ENCODE results near the gene FAM3D.
A peak's percentile ranks its signal among the peaks of the same experiment; 100 is the strongest.
"Not testable (repeated sequence)": the region's sequence is repeated elsewhere in the genome, so short reads cannot be mapped to it uniquely, and the experiment has no call there.

Gene FAM3D

DNA sequence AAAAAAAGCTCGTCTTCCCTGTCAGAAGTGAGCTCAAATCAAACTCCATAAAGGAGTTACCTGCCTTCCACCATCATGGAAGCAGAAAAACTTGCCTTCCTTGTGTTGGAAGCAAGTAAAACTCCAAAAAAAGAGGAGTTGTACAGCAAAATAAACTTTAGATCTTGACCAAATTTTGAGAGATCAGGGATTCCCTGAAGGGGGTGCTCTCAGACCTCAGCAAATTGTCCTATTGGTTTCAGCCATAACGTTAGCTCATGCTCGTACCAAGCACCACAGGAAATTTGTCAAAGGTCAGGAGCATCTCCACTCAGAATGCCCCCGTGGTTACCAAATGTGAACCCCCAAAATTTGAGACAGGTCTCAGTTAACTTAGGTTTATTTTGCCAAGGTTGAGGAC, 28.7 kb upstream of the FAM3D start:
- DNase-seq; H3K27ac ChIP-seq (ENCODE audit: insufficient read depth in 1 of 2, low read depth in 1 of 2, low read length in 2 of 2, poor library complexity in 1 of 2, severe bottlenecking in 2 of 2); H3K27me3 ChIP-seq (replicated peaks in 2 of 5; ENCODE audit: control insufficient read depth in 4 of 5, insufficient read depth in 5 of 5, low read length in 4 of 5); H3K36me3 ChIP-seq (ENCODE audit: control insufficient read depth in 4 of 4, insufficient read depth in 4 of 4, low read length in 3 of 4); H3K4me3 ChIP-seq (ENCODE audit: control insufficient read depth in 1 of 7, extremely low read depth in 1 of 7, insufficient read depth in 4 of 7, low read depth in 2 of 7, low read length in 6 of 7): not testable (repeated sequence)
- POLR2A ChIA-PET: interaction anchor here (0.9 kb wide), 1 partner anchor 39 kb away, joined by 3 read pairs; no protein-coding TSS in a partner anchor
- WGBS (ENCODE audit: insufficient coverage): 97% methylated on average over 3 of the region's 4 CpGs
- Histone ChIP-seq H3K4me1 (ENCODE audit: control extremely low read depth in 1 of 4, control insufficient read depth in 4 of 4, insufficient read depth in 4 of 4, low read length in 3 of 4) (peaks cover 0 to 11% (median 9%) of the 10 kb centered on the region in 4 experiments), H3K9me3 (ENCODE audit: control extremely low read depth in 1 of 5, control insufficient read depth in 4 of 5, insufficient read depth in 2 of 5, low read depth in 1 of 5, low read length in 4 of 5) (peaks cover 4 to 20% (median 8%) of the 10 kb centered on the region in 5 experiments)
- CTCF ChIA-PET: interaction anchor here (1.2 to 3.0 kb wide), 2 partner anchors 16 to 36 kb away, joined by 4 to 11 read pairs; no protein-coding TSS in a partner anchor

DNA sequence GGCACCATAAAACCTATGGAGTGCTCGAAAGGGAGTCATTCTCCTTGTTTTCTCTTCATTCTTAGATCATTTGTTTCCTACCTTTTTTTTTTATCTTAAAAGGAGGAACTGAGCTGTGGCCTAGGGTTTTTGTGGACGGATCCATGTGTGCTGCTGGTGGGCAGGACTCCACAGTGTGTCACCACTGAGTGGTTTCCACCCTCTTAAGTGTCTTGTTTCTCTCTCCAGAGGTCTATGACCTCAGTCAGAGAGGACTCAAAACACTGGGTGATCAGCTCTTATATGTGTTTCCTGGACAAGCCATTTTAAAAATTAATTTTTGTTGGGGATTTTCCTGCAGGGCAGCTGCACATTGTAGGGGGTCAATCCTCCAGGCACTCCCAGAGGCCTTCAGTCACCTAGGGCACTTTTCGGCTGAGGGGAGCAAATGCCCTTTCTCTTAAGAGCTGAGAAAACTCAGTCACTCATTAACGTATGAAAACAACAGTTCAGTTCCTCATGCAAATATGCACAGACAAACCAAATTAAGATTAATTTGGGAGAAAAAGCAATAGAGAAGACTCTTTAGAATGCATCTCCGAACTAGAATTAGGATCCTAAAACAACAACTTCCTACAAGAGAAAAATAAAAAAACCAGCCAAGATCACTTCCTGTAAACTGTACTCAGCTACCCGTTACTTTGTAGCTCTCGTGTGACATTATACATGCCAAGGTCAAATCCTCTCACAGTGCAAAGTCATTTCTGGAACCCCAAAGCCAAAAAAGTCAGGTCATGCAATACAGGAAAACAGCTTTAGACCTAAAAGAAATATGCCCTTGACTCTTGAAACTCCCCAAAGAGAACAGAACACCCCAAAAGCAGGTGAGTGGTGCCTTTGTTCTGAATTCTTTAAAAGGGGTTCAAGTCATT, 27.6 kb upstream of the FAM3D start:
- 25% methylated on average over 3 of the region's 7 CpGs for WGBS (ENCODE audit: insufficient coverage)
- Histone ChIP-seq H3K27ac (ENCODE audit: insufficient read depth in 1 of 2, low read depth in 1 of 2, low read length in 2 of 2, poor library complexity in 1 of 2, severe bottlenecking in 2 of 2) (peak overlapping the region in 1 of 2 experiments; percentile 9), H3K4me3 (ENCODE audit: control insufficient read depth in 1 of 7, extremely low read depth in 1 of 7, insufficient read depth in 4 of 7, low read depth in 2 of 7, low read length in 6 of 7) (no peak overlapping the region), H3K27me3 (replicated peaks in 2 of 5; ENCODE audit: control insufficient read depth in 4 of 5, insufficient read depth in 5 of 5, low read length in 4 of 5) (no peaks in the 10 kb centered on the region), H3K9me3 (ENCODE audit: control extremely low read depth in 1 of 5, control insufficient read depth in 4 of 5, insufficient read depth in 2 of 5, low read depth in 1 of 5, low read length in 4 of 5) (peaks cover 4 to 30% (median 10%) of the 10 kb centered on the region in 5 experiments), H3K4me1 (ENCODE audit: control extremely low read depth in 1 of 4, control insufficient read depth in 4 of 4, insufficient read depth in 4 of 4, low read length in 3 of 4) (peaks cover 0 to 11% (median 9%) of the 10 kb centered on the region in 4 experiments), H3K36me3 (ENCODE audit: control insufficient read depth in 4 of 4, insufficient read depth in 4 of 4, low read length in 3 of 4) (no peaks in the 10 kb centered on the region)
- CTCF ChIA-PET: interaction anchor here (0.6 to 3.0 kb wide), 3 partner anchors 10 to 22 kb away, joined by 3 to 11 read pairs (median 4); no protein-coding TSS in a partner anchor
- POLR2A ChIA-PET: no interaction called here
- DNase-seq: peak; percentile 59 to 89 (median 89)

DNA sequence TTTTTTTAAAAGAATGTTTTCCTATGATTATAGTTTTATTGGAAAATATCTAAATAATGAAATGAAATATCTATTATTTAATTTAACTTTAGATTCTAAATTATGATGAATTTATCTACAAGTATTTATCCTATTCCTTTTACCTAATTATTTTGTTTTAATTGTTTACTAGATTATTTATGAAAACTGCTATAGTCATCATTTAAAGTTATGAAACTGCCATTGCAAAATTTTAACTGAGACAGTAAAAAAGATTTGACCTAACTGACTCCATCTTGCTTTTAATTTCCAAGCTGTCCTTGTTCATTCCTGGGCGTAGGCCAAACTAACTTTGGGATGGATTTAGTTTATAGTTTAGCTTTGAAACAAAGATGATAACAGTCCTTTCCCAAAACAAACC, 25.9 kb upstream of the FAM3D start:
- peaks cover 4 to 31% (median 10%) of the 10 kb centered on the region in 5 experiments for H3K9me3 ChIP-seq (ENCODE audit: control extremely low read depth in 1 of 5, control insufficient read depth in 4 of 5, insufficient read depth in 2 of 5, low read depth in 1 of 5, low read length in 4 of 5)
- POLR2A ChIA-PET: no interaction called here
- H3K27ac ChIP-seq (ENCODE audit: insufficient read depth in 1 of 2, low read depth in 1 of 2, low read length in 2 of 2, poor library complexity in 1 of 2, severe bottlenecking in 2 of 2): no peak overlapping the region
- no peaks in the 10 kb centered on the region for H3K36me3 ChIP-seq (ENCODE audit: control insufficient read depth in 4 of 4, insufficient read depth in 4 of 4, low read length in 3 of 4)
- no peak overlapping the region for H3K4me3 ChIP-seq (ENCODE audit: control insufficient read depth in 1 of 7, extremely low read depth in 1 of 7, insufficient read depth in 4 of 7, low read depth in 2 of 7, low read length in 6 of 7)
- H3K27me3 ChIP-seq (replicated peaks in 2 of 5; ENCODE audit: control insufficient read depth in 4 of 5, insufficient read depth in 5 of 5, low read length in 4 of 5): no peaks in the 10 kb centered on the region
- WGBS (ENCODE audit: insufficient coverage): no CpG with 5 or more reads among the region's 1 CpG
- CTCF ChIA-PET: interaction anchor here (3.0 kb wide), 1 partner anchor 13 kb away, joined by 11 read pairs; no protein-coding TSS in a partner anchor
- peaks cover 0 to 11% (median 9%) of the 10 kb centered on the region in 4 experiments for H3K4me1 ChIP-seq (ENCODE audit: control extremely low read depth in 1 of 4, control insufficient read depth in 4 of 4, insufficient read depth in 4 of 4, low read length in 3 of 4)
- DNase-seq: no peak

DNA sequence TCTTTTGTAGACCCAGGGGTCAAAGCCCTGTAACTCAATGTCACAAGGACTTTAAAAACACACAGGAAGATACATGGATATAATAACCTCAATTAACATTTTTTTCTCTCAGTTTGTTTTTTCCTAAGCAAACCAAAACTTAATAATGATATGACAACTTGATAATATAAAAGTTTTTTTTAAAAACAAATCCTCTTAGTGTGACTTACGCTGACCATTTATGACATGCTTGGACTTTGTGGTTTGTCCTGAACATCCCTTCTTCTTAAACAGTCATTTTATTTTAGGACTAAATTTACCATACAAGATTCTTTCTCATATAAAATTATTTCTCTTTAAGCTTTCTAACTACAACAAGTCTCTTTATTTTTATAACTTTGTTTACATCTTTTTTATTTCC, 25.4 kb upstream of the FAM3D start:
- Histone ChIP-seq H3K36me3 (ENCODE audit: control insufficient read depth in 4 of 4, insufficient read depth in 4 of 4, low read length in 3 of 4) (no peaks in the 10 kb centered on the region), H3K4me1 (ENCODE audit: control extremely low read depth in 1 of 4, control insufficient read depth in 4 of 4, insufficient read depth in 4 of 4, low read length in 3 of 4) (peaks cover 0 to 11% (median 9%) of the 10 kb centered on the region in 4 experiments), H3K27me3 (replicated peaks in 2 of 5; ENCODE audit: control insufficient read depth in 4 of 5, insufficient read depth in 5 of 5, low read length in 4 of 5) (no peaks in the 10 kb centered on the region), H3K27ac (ENCODE audit: insufficient read depth in 1 of 2, low read depth in 1 of 2, low read length in 2 of 2, poor library complexity in 1 of 2, severe bottlenecking in 2 of 2) (no peak overlapping the region), H3K4me3 (ENCODE audit: control insufficient read depth in 1 of 7, extremely low read depth in 1 of 7, insufficient read depth in 4 of 7, low read depth in 2 of 7, low read length in 6 of 7) (no peak overlapping the region), H3K9me3 (ENCODE audit: control extremely low read depth in 1 of 5, control insufficient read depth in 4 of 5, insufficient read depth in 2 of 5, low read depth in 1 of 5, low read length in 4 of 5) (peaks cover 4 to 31% (median 10%) of the 10 kb centered on the region in 5 experiments)
- ChIA-PET POLR2A (no interaction called here), CTCF (interaction anchor here (3.0 kb wide), 1 partner anchor 12 kb away, joined by 11 read pairs; no protein-coding TSS in a partner anchor)
- DNase-seq: peak in 2 of 3 donors; percentile 38 to 51
- 83% methylated on average over 1 of the region's 1 CpG for WGBS (ENCODE audit: insufficient coverage)

DNA sequence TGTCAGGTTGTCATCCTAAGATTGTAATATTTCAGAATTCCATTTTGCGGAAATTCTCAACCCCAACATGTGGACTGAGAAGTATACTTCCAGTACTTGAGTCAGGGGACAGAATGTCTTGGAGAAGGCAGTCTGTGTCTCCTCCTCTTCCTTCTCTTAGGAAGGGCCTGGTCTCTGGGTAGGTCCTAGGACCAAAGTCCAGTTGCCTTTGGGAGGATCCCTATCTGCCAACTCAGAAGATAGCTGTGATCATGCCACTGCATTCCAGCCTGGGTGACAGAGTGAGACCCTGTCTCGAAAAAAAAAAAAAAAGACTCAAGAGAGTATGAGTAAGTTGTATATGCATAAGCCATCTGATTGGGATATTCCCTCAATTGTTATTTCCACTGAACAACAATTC, 23.9 kb upstream of the FAM3D start:
- H3K36me3 ChIP-seq (ENCODE audit: control insufficient read depth in 4 of 4, insufficient read depth in 4 of 4, low read length in 3 of 4): no peaks in the 10 kb centered on the region
- no peak overlapping the region for H3K27ac ChIP-seq (ENCODE audit: insufficient read depth in 1 of 2, low read depth in 1 of 2, low read length in 2 of 2, poor library complexity in 1 of 2, severe bottlenecking in 2 of 2)
- peaks cover 0 to 11% (median 9%) of the 10 kb centered on the region in 4 experiments for H3K4me1 ChIP-seq (ENCODE audit: control extremely low read depth in 1 of 4, control insufficient read depth in 4 of 4, insufficient read depth in 4 of 4, low read length in 3 of 4)
- ChIA-PET CTCF (interaction anchor here (1.5 kb wide), 1 partner anchor 27 kb away, joined by 3 read pairs; no protein-coding TSS in a partner anchor), POLR2A (no interaction called here)
- no peak overlapping the region for H3K4me3 ChIP-seq (ENCODE audit: control insufficient read depth in 1 of 7, extremely low read depth in 1 of 7, insufficient read depth in 4 of 7, low read depth in 2 of 7, low read length in 6 of 7)
- no peak for DNase-seq
- peaks cover 4 to 31% (median 12%) of the 10 kb centered on the region in 5 experiments for H3K9me3 ChIP-seq (ENCODE audit: control extremely low read depth in 1 of 5, control insufficient read depth in 4 of 5, insufficient read depth in 2 of 5, low read depth in 1 of 5, low read length in 4 of 5)
- WGBS (ENCODE audit: insufficient coverage): no CpG with 5 or more reads among the region's 2 CpGs
- no peaks in the 10 kb centered on the region for H3K27me3 ChIP-seq (replicated peaks in 2 of 5; ENCODE audit: control insufficient read depth in 4 of 5, insufficient read depth in 5 of 5, low read length in 4 of 5)

DNA sequence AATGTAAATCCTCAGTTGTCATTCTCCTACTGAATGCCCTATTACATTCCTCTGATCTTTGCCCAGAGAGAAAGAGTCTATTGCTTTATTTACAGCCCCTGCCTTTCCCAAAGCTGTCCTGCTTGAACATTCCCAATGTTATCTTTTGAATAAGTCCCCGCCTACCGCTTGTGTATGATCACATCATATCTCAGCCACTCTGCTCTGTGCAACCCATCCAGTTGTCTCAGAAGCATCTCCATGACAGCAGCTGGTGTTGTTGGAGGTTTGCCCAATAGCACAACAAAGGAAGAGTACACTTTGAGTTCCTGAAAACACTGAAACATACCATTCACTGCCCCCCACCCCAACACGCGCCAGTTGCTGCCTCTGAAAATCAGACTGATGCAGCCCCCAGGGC, 22.0 kb upstream of the FAM3D start:
- ChIA-PET POLR2A (no interaction called here), CTCF (interaction anchor here (1.0 kb wide), 1 partner anchor 8 kb away, joined by 3 read pairs; no protein-coding TSS in a partner anchor)
- Histone ChIP-seq H3K4me1 (ENCODE audit: control extremely low read depth in 1 of 4, control insufficient read depth in 4 of 4, insufficient read depth in 4 of 4, low read length in 3 of 4) (peaks cover 0 to under 1% (median 0%) of the 10 kb centered on the region in 4 experiments), H3K4me3 (ENCODE audit: control insufficient read depth in 1 of 7, extremely low read depth in 1 of 7, insufficient read depth in 4 of 7, low read depth in 2 of 7, low read length in 6 of 7) (no peak overlapping the region), H3K9me3 (ENCODE audit: control extremely low read depth in 1 of 5, control insufficient read depth in 4 of 5, insufficient read depth in 2 of 5, low read depth in 1 of 5, low read length in 4 of 5) (peaks cover 4 to 31% (median 12%) of the 10 kb centered on the region in 5 experiments), H3K27ac (ENCODE audit: insufficient read depth in 1 of 2, low read depth in 1 of 2, low read length in 2 of 2, poor library complexity in 1 of 2, severe bottlenecking in 2 of 2) (no peak overlapping the region), H3K27me3 (replicated peaks in 2 of 5; ENCODE audit: control insufficient read depth in 4 of 5, insufficient read depth in 5 of 5, low read length in 4 of 5) (no peaks in the 10 kb centered on the region), H3K36me3 (ENCODE audit: control insufficient read depth in 4 of 4, insufficient read depth in 4 of 4, low read length in 3 of 4) (no peaks in the 10 kb centered on the region)
- WGBS (ENCODE audit: insufficient coverage): 97% methylated on average over 4 of the region's 4 CpGs
- peak in 2 of 3 donors; percentile 36 to 44 for DNase-seq

DNA sequence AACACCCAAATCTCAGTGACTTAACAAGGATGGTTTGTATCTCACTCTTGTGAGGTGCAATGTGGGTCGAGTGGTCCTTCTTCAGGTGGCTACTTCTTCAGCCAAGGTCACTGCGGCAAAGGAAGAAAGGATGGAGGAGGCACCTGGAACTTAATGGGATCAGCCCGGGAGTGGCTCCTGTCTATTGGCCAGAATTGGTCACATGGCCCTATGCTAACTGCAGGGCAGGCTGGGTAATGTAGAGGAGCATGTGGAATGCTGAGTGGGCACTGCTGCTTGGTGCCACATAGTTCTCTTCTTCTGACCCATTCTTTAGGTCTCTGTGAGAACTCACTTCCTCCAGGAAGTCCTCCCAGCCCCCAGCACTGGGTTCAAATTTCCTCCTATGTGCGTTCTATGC, 20.3 kb upstream of the FAM3D start:
- Histone ChIP-seq H3K27me3 (replicated peaks in 2 of 5; ENCODE audit: control insufficient read depth in 4 of 5, insufficient read depth in 5 of 5, low read length in 4 of 5) (no peaks in the 10 kb centered on the region), H3K4me3 (ENCODE audit: control insufficient read depth in 1 of 7, extremely low read depth in 1 of 7, insufficient read depth in 4 of 7, low read depth in 2 of 7, low read length in 6 of 7) (no peak overlapping the region), H3K27ac (ENCODE audit: insufficient read depth in 1 of 2, low read depth in 1 of 2, low read length in 2 of 2, poor library complexity in 1 of 2, severe bottlenecking in 2 of 2) (no peak overlapping the region), H3K36me3 (ENCODE audit: control insufficient read depth in 4 of 4, insufficient read depth in 4 of 4, low read length in 3 of 4) (no peaks in the 10 kb centered on the region), H3K4me1 (ENCODE audit: control extremely low read depth in 1 of 4, control insufficient read depth in 4 of 4, insufficient read depth in 4 of 4, low read length in 3 of 4) (peaks cover 0 to 8% (median 3%) of the 10 kb centered on the region in 4 experiments), H3K9me3 (ENCODE audit: control extremely low read depth in 1 of 5, control insufficient read depth in 4 of 5, insufficient read depth in 2 of 5, low read depth in 1 of 5, low read length in 4 of 5) (peaks cover 1 to 27% (median 12%) of the 10 kb centered on the region in 5 experiments)
- no peak for DNase-seq
- ChIA-PET POLR2A (no interaction called here), CTCF (interaction anchor here (1.0 kb wide), 1 partner anchor 14 kb away, joined by 4 read pairs; no protein-coding TSS in a partner anchor)
- WGBS (ENCODE audit: insufficient coverage): 94% methylated on average over 4 of the region's 4 CpGs
